ENCODE results near the gene PDE6G.

The PDE6G gene

DNA sequence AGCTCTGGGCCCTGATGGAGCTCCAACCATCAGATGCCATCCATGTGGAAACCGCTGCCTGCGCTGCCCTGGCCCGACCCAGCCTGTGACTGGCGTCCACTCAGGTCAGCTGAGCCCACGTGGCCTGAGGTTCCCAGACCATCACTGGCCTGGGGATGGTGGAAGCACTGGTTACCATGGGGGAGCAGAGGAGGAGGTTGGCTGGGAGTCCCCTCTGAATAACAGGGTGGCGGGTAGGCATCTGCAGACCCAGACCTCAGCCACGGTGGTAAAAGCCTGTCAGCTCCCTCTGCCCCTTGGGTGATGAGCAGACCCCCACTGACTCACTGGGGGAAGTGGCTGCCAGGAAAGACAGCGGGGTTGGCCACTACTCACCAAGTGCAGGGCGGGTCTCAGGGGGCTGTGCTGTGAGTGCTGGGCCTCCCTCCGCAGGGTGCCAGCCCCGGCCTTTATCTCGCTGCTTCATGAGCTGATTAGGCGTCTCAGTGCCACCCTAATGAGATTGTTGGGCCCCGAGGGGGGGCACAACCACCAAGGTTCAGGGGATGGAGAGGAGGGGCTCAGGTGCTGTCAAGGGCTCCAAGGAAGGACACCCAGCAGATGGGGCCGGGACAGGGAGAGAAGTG is at the start of gene PDE6G:
PDE6G (minus strand) TSS at position 425 of the 626 bp plus-strand sequence. CDS start 3,237 bp downstream, outside the sequence.
- DNase-seq = no peak

DNA sequence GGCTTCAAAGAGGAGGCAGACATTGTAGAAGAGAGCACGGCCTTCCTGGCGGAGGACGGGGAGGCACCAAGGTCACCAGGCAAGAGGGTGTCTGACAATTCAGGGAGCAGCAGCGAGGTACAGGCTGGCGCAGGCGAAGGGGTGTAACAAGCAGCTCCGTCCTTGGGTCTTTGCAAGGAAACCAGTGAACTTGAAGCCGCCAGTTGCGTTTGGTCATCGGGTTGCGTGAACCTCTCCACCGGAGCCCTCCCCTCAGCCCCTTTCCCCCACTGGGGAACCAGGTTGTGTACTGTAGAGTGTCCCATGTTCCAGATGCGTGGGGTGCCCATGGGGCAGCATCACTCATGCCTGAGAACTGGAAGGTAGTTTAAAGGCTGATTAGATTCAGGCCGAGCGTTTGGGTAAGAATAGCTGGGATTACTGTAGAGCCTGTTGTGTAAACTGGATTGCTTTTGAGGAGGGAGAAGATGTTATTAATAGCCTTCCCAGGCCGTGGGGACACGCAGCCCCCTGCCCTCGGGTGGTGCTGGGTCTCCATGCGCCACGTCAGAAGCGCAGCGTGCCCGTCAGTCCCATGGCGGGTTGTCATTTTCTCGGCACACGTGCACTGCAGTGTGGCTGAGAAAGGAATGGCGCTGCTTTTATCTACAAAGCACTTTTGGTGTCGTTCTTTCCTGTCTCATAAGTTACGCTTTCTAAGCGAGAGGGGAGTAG is 49.3 kb upstream of the PDE6G start:
- no peak for DNase-seq

DNA sequence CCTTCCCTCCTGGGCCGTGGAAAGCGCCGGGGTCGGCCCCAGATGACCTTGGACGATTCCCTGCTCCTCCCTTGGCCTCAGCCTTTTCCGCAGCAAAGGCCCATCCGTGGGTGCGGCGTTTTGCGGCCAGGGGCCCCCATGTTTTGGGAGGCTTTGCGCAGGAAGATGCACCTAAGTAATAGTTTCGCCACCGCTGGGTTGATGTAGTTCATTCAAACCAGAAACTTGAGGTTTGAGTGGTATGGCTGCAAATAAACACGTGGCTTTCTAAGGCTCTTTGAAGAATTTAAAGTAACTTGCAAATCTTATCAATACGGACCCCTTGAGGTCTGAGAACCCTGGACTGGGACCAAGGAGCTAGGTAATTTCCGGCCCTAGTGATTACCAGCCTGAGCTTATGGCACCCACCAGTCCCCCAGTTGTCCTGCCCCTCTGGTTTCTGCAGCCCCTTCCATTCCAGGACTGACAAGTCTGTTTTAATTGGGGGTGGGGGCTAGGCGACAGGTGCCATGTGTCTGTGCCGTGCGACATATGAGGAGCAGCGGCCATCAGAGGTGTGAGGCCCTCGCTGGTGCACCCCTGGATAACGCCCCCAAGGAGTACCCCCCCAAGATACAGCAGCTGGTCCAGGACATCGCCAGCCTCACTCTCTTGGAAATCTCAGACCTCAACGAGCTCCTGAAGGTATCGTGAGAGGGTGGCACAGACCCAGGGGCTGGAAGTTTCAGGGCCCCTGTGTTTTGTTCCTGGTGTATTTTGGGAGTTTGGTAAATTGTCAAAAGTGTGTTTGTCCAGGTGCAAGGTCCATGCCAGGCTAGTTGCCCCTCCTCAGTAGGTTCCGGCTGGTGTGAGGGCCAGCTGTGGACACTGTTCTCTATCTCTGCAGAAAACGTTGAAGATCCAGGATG is 47.7 kb upstream of the PDE6G start:
- DNase-seq = no peak

GRCh38 chr17:81702934-81703746 is 46.8 kb upstream of the PDE6G start, which contains the start of gene MRPL12:
TSS of gene MRPL12 (plus strand) at chr17:81703367. CDS start at chr17:81703502, 135 bp downstream.
- peak; percentile 80 for DNase-seq

- no peak for DNase-seq
Measured at GRCh38 chr17:81701288-81702071, 45.1 kb upstream of the PDE6G start.

- no peak for DNase-seq
Measured at GRCh38 chr17:81700353-81701287, 44.3 kb upstream of the PDE6G start.

DNA sequence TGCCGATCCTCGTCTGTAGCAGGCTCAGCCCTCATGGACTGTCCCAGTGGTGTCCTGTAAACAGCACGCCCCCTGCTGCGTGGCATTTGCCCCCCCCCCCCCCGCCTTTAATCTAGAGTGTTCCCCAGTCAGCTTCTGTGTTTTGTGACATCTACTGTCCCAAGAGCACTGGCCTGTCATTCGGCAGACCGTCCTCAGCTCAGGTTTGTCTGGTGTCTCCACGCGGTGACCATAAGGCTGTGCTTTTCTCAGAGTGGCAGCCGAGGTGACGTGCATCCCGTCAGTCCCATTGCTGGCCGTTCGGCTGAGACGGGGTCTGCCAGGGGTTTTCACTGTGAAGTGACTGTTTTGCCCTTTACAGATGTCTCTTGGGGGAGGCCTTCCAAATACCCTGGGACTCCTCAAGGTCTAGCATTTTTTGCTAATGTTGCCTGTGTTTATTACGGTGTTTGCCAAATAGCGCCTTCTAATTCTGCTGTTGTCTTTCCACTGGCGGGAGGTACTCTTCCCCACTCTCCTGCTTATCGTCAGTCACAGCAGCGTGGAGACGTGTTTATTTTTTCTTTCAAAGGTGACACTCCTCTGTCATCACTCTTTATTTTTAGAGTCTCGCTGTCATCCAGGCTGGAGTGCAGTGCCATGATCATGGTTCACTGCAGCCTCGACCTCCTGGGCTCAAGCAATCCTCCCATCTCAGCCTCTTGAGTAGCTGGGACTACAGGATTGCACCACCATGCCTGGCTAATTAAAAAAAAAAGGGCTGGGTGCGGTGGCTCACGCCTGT is 41.1 kb upstream of the PDE6G start:
- no peak for DNase-seq

DNA sequence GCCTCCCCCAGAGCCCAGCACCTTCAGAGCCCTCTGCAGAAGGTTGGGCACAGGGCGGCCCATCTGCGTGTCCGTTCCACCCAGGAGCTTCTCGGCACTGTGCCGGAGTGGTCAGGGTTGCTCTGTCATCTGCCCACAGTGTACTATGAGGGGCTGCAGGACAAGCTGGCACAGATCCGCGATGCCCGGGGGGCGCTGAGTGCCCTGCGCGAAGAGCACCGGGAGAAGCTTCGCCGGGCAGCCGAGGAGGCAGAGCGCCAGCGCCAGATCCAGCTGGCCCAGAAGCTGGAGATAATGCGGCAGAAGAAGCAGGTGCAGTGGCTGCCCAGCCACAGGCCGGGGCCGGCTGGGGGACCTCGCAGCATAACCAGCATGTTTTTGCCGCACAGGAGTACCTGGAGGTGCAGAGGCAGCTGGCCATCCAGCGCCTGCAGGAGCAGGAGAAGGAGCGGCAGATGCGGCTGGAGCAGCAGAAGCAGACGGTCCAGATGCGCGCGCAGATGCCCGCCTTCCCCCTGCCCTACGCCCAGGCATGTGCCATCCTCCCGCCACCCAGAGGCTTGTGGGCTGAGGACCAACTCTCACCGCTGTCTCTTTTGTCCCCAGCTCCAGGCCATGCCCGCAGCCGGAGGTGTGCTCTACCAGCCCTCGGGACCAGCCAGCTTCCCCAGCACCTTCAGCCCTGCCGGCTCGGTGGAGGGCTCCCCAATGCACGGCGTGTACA is 40.0 kb upstream of the PDE6G start:
- no peak for DNase-seq

- no peak for DNase-seq
Measured at GRCh38 chr17:81695801-81696200, 39.5 kb upstream of the PDE6G start.

DNA sequence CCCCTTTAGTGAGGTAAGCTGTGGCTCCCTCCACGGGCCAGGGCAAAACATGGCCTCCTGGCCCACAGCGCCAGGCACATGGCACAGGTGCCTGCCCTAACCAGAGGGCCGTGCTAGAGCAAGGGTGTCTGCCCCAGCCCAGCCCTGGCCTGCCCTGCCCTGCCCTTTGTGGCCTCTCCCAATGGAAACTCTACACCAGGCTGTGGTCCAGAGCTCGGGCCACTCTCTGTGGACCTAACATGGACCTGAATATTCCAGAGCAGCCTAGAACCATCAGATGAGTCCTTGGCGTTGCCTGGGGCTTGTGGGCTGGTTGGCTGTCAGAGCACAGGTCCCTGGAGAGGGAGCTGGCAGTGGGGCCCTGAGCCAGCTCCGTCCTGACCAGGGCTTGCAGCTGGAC is 38.9 kb upstream of the PDE6G start:
- no peak for DNase-seq

DNA sequence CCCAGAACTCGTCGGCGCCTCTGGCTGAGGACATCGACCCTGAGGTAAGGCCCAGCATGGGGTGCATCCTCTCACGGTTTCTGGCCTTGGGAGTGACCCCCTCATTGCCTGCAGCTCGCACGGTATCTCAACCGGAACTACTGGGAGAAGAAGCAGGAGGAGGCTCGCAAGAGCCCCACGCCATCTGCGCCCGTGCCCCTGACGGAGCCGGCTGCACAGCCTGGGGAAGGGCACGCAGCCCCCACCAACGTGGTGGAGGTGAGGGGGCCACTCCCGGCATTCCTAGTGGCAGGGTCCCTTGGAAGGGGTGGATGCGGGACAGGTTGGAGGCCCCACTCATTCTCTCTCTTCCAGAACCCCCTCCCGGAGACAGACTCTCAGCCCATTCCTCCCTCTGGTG is 38.5 kb upstream of the PDE6G start:
- no peak for DNase-seq

GRCh38 chr17:81693509-81694210 is 37.3 kb upstream of the PDE6G start:
- no peak for DNase-seq

- DNase-seq = no peak
Measured at GRCh38 chr17:81691608-81692007, 35.3 kb upstream of the PDE6G start.

DNA sequence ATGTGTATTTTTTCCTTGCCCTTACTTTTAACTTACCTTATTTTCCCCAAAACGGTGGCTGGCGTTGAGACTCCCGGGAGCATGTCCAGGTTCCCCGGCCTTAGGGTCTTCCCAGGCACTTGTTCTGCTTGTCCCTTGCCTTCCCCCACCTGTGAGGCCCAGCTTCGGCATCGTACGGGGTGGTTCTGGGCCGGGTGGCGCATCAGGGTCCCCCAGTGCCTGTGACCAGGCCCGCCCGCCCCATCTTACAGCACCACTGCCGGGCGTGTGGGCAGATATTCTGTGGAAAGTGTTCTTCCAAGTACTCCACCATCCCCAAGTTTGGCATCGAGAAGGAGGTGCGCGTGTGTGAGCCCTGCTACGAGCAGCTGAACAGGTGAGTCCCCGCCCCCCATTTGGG is 34.9 kb upstream of the PDE6G start:
- no peak for DNase-seq

DNA sequence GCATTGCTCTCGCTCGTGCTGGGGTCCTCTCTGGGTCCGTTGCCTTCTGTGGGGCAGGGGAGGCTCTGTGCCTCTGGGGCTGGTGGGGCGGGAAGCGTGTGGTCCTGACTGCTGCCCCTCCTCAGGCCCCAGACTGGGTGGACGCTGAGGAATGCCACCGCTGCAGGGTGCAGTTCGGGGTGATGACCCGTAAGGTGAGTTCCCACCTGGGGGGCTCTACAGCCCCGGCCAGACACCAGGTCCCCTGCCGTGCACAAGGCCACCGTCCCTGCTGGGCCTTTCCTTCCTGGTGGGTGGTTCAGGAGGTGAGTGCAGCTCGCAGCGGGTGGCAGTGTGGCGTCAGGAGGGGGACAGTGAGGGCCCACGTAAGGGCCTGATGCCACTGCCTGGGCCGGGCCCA is 34.2 kb upstream of the PDE6G start:
- DNase-seq = no peak

DNA sequence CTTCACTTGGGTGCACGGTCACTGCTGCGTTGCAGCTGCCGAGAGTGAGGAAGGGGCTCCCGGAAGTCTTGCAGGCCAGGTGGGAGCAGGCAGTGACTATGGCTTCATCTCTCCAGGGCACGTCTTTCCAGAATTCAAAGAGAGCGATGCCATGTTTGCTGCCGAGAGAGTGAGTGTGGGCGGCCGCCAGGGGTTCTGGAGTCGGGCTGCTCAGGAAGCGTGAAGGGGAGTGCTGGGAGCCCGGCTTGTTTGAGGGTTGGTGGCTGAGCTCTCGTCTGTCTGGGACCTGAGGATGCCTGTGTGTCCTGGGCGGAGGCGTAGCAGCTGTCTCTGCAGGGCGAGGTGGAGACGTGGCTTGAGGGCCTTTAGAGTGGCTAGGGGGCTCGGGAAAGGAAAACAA is 33.7 kb upstream of the PDE6G start:
- no peak for DNase-seq

GRCh38 chr17:81688616-81689015 is 32.3 kb upstream of the PDE6G start:
- no peak for DNase-seq

- DNase-seq = no peak
Measured at GRCh38 chr17:81687770-81688541, 31.6 kb upstream of the PDE6G start.
